ENCODE results near the gene ST8SIA6.

DNA sequence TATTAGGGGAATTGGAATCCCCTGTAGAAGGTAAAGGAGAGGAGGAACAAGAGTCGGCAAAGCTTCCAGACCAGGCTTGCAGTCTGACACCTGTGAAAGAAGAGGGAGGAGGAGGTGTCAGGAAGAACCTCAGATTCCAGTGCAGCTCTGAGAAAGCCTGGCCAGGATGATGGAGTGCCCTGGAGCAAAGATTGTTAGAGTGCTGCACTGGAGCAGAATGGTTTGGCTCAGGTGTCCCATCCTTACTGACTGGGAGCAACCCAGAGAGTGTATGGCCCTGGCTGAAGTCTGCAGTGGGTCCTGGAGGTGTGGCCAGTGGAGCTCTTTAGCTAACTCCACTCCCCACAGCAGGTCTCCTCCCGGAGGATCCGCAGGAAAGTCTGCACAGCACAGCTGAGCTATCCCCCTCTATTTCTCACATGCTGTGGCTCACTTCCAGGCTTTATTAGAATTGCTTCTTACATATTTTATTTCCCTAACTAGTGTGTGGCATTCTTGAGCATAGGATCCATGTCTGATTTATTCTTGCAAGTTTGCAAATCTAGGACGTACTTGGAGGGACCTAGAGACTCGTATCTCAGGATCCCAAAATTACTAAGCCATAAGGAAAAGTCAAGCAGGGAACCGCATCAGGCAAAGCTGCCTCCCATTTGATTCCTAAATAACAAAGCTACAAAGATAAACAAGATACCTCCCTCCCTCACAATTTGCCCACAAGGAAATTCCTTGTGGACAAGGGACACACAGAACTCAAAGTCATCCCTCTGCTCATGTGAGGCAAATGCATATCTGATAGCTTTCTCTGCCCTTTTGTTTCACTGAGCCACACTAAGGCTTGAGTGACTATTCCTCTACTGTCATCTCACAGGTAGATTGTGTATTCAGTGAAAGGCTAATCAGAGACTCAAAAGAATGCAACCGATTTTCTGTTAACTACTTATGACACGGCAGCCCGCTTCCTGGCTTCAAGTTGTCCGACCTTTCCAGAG lies 167.5 kb downstream of the ST8SIA6 start:
- TF ChIP-seq CTCF (conservative IDR thresholded peaks at IDR 0.05; ENCODE audit: low read depth, low read length) (no peak), EZH2 (IDR thresholded peaks at IDR 0.05; ENCODE audit: borderline replicate concordance, low read depth, low read length, poor library complexity, severe bottlenecking) (no peak)

All from A673 (cell line).